ENCODE data around the gene SNTG2.
"Not testable (repeated sequence)": the region's sequence is repeated elsewhere in the genome, so short reads cannot be mapped to it uniquely, and the experiment has no call there.

The SNTG2 gene

DNA sequence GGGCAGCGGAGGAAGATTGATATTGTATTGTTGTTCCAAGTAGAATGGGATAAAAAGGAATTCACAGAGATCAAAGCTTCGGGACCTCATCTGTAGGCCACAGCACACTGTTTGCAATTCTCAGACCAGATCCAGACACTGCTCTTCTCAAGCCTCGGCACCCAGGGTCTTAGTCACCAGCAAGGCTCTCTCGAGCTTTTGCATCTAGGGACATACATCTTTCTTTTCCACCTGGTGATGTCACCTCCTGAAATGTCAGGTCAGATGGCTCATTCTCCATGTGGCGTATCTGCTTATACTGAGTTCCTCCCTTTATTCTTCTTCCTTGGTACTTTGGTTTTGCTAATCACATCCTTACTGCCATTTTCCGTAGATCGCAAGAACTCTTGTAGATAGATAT, 42.9 kb upstream of the SNTG2 start:
- Histone ChIP-seq H3F3A (ENCODE audit: control insufficient read depth, insufficient read depth) (0 out of 2 replicates have a peak, but pooled peaks cover 4% of the 10 kb centered on the region), H3K4me1 (ENCODE audit: control insufficient read depth, low read length) (no peaks in the 10 kb centered on the region), H3K9me2 (replicated peaks; ENCODE audit: control insufficient read depth, low read length) (no peaks in the 10 kb centered on the region), H3K4me3 (ENCODE audit: low read length) (no peak overlapping the region), H3K36me3 (ENCODE audit: control insufficient read depth, low read length) (no peaks in the 10 kb centered on the region), H3K79me2 (ENCODE audit: control insufficient read depth, low read length) (no peaks in the 10 kb centered on the region), H4K20me1 (ENCODE audit: control insufficient read depth, insufficient read depth, low read depth, low read length) (no peaks in the 10 kb centered on the region), H3K4me2 (ENCODE audit: low read length) (no peak overlapping the region), H3K9me3 (ENCODE audit: control insufficient read depth, insufficient read depth, low read length) (peaks cover 18% of the 10 kb centered on the region; the same call in 1 of the 2 replicates), H3K27me3 (ENCODE audit: control insufficient read depth, low read length) (no peaks in the 10 kb centered on the region), H3K27ac (ENCODE audit: low read depth, low read length) (no peak overlapping the region)
- TF ChIP-seq, protein P1, sequence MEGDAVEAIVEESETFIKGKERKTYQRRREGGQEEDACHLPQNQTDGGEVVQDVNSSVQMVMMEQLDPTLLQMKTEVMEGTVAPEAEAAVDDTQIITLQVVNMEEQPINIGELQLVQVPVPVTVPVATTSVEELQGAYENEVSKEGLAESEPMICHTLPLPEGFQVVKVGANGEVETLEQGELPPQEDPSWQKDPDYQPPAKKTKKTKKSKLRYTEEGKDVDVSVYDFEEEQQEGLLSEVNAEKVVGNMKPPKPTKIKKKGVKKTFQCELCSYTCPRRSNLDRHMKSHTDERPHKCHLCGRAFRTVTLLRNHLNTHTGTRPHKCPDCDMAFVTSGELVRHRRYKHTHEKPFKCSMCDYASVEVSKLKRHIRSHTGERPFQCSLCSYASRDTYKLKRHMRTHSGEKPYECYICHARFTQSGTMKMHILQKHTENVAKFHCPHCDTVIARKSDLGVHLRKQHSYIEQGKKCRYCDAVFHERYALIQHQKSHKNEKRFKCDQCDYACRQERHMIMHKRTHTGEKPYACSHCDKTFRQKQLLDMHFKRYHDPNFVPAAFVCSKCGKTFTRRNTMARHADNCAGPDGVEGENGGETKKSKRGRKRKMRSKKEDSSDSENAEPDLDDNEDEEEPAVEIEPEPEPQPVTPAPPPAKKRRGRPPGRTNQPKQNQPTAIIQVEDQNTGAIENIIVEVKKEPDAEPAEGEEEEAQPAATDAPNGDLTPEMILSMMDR (IDR thresholded peaks at IDR 0.05; ENCODE audit: low read depth, low read length, poor library complexity, severe bottlenecking) = no peak
- TF ChIP-seq EZH2phosphoT487 (IDR thresholded peaks at IDR 0.05; ENCODE audit: borderline replicate concordance, low read length) = no peak

DNA sequence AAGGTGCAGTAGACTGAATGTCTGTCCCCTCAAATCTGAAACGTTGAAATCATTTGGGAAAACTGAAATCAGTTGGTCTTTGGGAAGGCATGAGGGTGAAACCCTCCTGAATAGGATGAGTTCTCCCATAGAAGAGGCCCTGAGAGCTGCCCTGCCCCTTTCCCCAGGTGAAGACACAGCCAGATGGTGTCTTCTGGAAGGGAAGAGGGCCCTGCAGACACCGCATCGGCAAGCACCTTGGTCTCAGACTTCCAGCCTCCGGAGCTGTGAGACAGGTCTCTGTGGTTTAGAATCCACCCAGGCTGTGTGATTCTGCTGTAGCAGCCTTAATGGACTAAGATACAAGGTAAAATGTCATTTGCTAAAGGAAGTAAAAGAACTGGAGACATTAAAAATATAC, 42.1 kb upstream of the SNTG2 start:
- Histone ChIP-seq H3F3A (ENCODE audit: control insufficient read depth, insufficient read depth) (0 out of 2 replicates have a peak, but pooled peaks cover 4% of the 10 kb centered on the region), H3K9me3 (ENCODE audit: control insufficient read depth, insufficient read depth, low read length) (peaks cover 18% of the 10 kb centered on the region; the same call in 1 of the 2 replicates), H3K27me3 (ENCODE audit: control insufficient read depth, low read length) (no peaks in the 10 kb centered on the region), H3K4me3 (ENCODE audit: low read length) (no peak overlapping the region), H3K36me3 (ENCODE audit: control insufficient read depth, low read length) (no peaks in the 10 kb centered on the region), H3K79me2 (ENCODE audit: control insufficient read depth, low read length) (no peaks in the 10 kb centered on the region), H3K4me2 (ENCODE audit: low read length) (no peak overlapping the region), H3K27ac (ENCODE audit: low read depth, low read length) (no peak overlapping the region), H4K20me1 (ENCODE audit: control insufficient read depth, insufficient read depth, low read depth, low read length) (no peaks in the 10 kb centered on the region), H3K4me1 (ENCODE audit: control insufficient read depth, low read length) (no peaks in the 10 kb centered on the region), H3K9me2 (replicated peaks; ENCODE audit: control insufficient read depth, low read length) (no peaks in the 10 kb centered on the region)
- no peak for TF ChIP-seq EZH2phosphoT487 (IDR thresholded peaks at IDR 0.05; ENCODE audit: borderline replicate concordance, low read length)
- TF ChIP-seq, protein P1 (IDR thresholded peaks at IDR 0.05; ENCODE audit: low read depth, low read length, poor library complexity, severe bottlenecking) = no peak

DNA sequence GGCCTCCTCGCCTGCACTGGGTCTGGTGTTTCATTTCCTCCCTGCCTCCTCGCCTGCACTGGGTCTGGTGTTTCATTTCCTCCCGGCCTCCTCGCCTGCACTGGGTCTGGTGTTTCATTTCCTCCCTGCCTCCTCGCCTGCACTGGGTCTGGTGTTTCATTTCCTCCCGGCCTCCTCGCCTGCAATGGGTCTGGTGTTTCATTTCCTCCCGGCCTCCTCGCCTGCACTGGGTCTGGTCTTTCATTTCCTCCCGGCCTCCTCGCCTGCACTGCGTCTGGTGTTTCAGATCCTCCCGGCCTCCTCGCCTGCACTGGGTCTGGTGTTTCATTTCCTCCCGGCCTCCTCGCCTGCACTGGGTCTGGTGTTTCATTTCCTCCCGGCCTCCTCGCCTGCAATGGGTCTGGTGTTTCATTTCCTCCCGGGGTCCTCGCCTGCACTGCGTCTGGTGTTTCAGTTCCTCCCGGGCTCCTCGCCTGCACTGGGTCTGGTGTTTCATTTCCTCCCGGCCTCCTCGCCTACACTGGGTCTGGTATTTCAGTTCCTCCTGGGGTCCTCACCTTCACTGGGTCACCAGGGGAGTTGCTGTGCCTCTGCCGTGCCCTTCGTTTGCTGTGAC, 40.8 kb upstream of the SNTG2 start:
- not testable (repeated sequence) for H4K20me1 ChIP-seq (ENCODE audit: control insufficient read depth, insufficient read depth, low read depth, low read length); H3K27me3 ChIP-seq (ENCODE audit: control insufficient read depth, low read length); H3K4me2 ChIP-seq (ENCODE audit: low read length); H3K79me2 ChIP-seq (ENCODE audit: control insufficient read depth, low read length); H3F3A ChIP-seq (ENCODE audit: control insufficient read depth, insufficient read depth); H3K4me3 ChIP-seq (ENCODE audit: low read length); H3K4me1 ChIP-seq (ENCODE audit: control insufficient read depth, low read length); H3K27ac ChIP-seq (ENCODE audit: low read depth, low read length); H3K36me3 ChIP-seq (ENCODE audit: control insufficient read depth, low read length); H3K9me2 ChIP-seq (replicated peaks; ENCODE audit: control insufficient read depth, low read length)
- peaks cover 18% of the 10 kb centered on the region; the same call in 1 of the 2 replicates for H3K9me3 ChIP-seq (ENCODE audit: control insufficient read depth, insufficient read depth, low read length)

DNA sequence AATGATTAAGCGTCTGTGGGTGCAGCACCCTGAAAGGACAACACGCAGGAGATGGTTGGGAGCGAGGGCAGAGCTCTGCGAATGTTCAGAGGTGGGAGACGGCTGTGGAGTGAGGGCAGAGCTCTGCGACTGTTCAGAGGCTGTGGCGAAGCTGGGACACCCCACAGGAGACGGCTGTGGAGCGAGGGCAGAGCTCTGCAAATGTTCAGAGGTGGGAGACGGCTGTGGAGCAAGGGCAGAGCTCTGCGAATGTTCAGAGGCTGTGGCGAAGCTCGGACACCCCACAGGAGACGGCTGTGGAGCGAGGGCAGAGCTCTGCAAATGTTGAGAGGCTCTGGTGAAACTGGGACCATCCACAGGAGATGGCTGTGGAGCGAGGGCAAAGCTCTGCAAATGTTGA, 40.0 kb upstream of the SNTG2 start:
- H3K27me3 ChIP-seq (ENCODE audit: control insufficient read depth, low read length) = no peaks in the 10 kb centered on the region
- no peaks in the 10 kb centered on the region for H3K4me1 ChIP-seq (ENCODE audit: control insufficient read depth, low read length)
- H4K20me1 ChIP-seq (ENCODE audit: control insufficient read depth, insufficient read depth, low read depth, low read length) = no peaks in the 10 kb centered on the region
- no peak overlapping the region for H3K4me3 ChIP-seq (ENCODE audit: low read length)
- H3K27ac ChIP-seq (ENCODE audit: low read depth, low read length) = no peak overlapping the region
- H3K79me2 ChIP-seq (ENCODE audit: control insufficient read depth, low read length) = no peaks in the 10 kb centered on the region
- H3F3A ChIP-seq (ENCODE audit: control insufficient read depth, insufficient read depth) = 0 out of 2 replicates have a peak, but pooled peaks cover 4% of the 10 kb centered on the region
- no peak overlapping the region for H3K4me2 ChIP-seq (ENCODE audit: low read length)
- TF ChIP-seq EZH2phosphoT487 (IDR thresholded peaks at IDR 0.05; ENCODE audit: borderline replicate concordance, low read length) = no peak
- TF ChIP-seq, protein P1 (IDR thresholded peaks at IDR 0.05; ENCODE audit: low read depth, low read length, poor library complexity, severe bottlenecking) = no peak
- H3K9me2 ChIP-seq (replicated peaks; ENCODE audit: control insufficient read depth, low read length) = no peaks in the 10 kb centered on the region
- peaks cover 18% of the 10 kb centered on the region; the same call in 1 of the 2 replicates for H3K9me3 ChIP-seq (ENCODE audit: control insufficient read depth, insufficient read depth, low read length)
- H3K36me3 ChIP-seq (ENCODE audit: control insufficient read depth, low read length) = no peaks in the 10 kb centered on the region

Data from DOHH2 (cell line).